IMR-90 (cell line): ENCODE results near the gene DNTT. TPM values are rescaled to one million over a fixed set of nuclear protein-coding genes. Genes with fewer than 3 reads are reported as not detected.

ENCODE experiments used
- ATAC-seq: fragments of 200-7000 bp; cut with Tn5 transposase; 2 replicates; pipeline ENCODE4 v1.9.1; 2020; ENCODE audit warnings: low read depth, mild to moderate bottlenecking, moderate library complexity
- BruUV-seq: library from RNA; stranded (reverse); fragments of 400-500 nt; replicated peaks from 2 replicates; lab custom pipeline; 2021; lab: Mats Ljungman, UMichigan
- CTCF ChIA-PET: fragments of 300-600 bp; formaldehyde crosslinking; extraction: SDS; loops from one replicate; lab custom pipeline; 2021; ENCODE audit warnings: antibody characterized with exemption; lab: Yijun Ruan, JAX
- POLR2A ChIA-PET: fragments of 300-600 bp; sonication (Branson Sonifier 250); formaldehyde crosslinking; loops from one replicate; lab custom pipeline; 2022; ENCODE audit warnings: antibody characterized with exemption; ENCODE audit not compliant: unreplicated experiment; lab: Charles Lee
- DNase-seq: peaks from one replicate; pipeline ENCODE4 v3.0.0; 2013
- H2AFZ ChIP-seq: replicated peaks from 2 replicates; pipeline ENCODE3; 2013; ENCODE audit warnings: low read length, mild to moderate bottlenecking; ENCODE audit not compliant: poor library complexity
- H2AK5ac ChIP-seq: 2 replicates; pipeline ENCODE4 v1.6.1; 2013; ENCODE audit warnings: low read depth, low read length, inconsistent platforms
- H2AK9ac ChIP-seq: replicated peaks from 2 replicates; pipeline ENCODE3; 2013; ENCODE audit warnings: mild to moderate bottlenecking, low read depth, low read length, moderate library complexity; ENCODE audit not compliant: poor library complexity
- H2BK120ac ChIP-seq: 2 replicates; pipeline ENCODE4 v1.6.1; 2013; ENCODE audit warnings: low read depth, low read length, inconsistent platforms
- H2BK15ac ChIP-seq: 3 replicates; pipeline ENCODE4 v1.6.1; 2013; ENCODE audit warnings: low read depth, low read length, inconsistent platforms
- H2BK20ac ChIP-seq: 2 replicates; pipeline ENCODE4 v1.6.1; 2013; ENCODE audit warnings: low read depth, mild to moderate bottlenecking, inconsistent platforms, low read length, moderate library complexity
- H2BK5ac ChIP-seq: 2 replicates; pipeline ENCODE4 v1.6.1; 2013; ENCODE audit warnings: mild to moderate bottlenecking, low read depth, low read length, inconsistent platforms; ENCODE audit not compliant: poor library complexity, severe bottlenecking
- H3K14ac ChIP-seq: replicated peaks from 2 replicates; pipeline ENCODE4 v1.6.1; 2013; ENCODE audit warnings: low read depth, low read length, inconsistent platforms
- H3K18ac ChIP-seq: 2 replicates; pipeline ENCODE4 v1.6.1; 2013; ENCODE audit warnings: low read depth, low read length, control low read depth
- H3K23ac ChIP-seq: 2 replicates; pipeline ENCODE4 v1.6.1; 2013; ENCODE audit warnings: low read depth, low read length, inconsistent platforms
- H3K27ac ChIP-seq: 2 replicates; pipeline ENCODE4 v1.5.1; 2013; ENCODE audit warnings: mild to moderate bottlenecking, control low read depth, low read length; ENCODE audit not compliant: insufficient read depth
- H3K27me3 ChIP-seq: 2 replicates; pipeline ENCODE4 v1.6.1; 2013; ENCODE audit warnings: low read length; ENCODE audit not compliant: control insufficient read depth, insufficient read depth
- H3K36me3 ChIP-seq: 2 replicates; pipeline ENCODE4 v1.6.1; 2013; ENCODE audit warnings: low read length, mixed read lengths; ENCODE audit not compliant: control insufficient read depth, insufficient read depth
- H3K4ac ChIP-seq: 2 replicates; pipeline ENCODE4 v1.6.1; 2013; ENCODE audit warnings: low read depth, low read length, inconsistent platforms
- H3K4me1 ChIP-seq: 2 replicates; pipeline ENCODE4 v1.6.1; 2013; ENCODE audit warnings: low read length, mixed read lengths; ENCODE audit not compliant: control insufficient read depth, insufficient read depth
- H3K4me2 ChIP-seq: 2 replicates; pipeline ENCODE4 v1.6.1; 2013; ENCODE audit warnings: low read depth, mild to moderate bottlenecking, control low read depth, low read length, moderate library complexity
- H3K4me3 ChIP-seq: 2 replicates; pipeline ENCODE4 v1.5.1; 2013; ENCODE audit warnings: low read depth, mild to moderate bottlenecking, control low read depth, low read length, moderate library complexity; ENCODE audit not compliant: insufficient read depth
- H3K56ac ChIP-seq: 2 replicates; pipeline ENCODE4 v1.6.1; 2013; ENCODE audit warnings: low read length, inconsistent platforms; ENCODE audit not compliant: insufficient read depth; ENCODE audit errors: extremely low read depth
- H3K79me1 ChIP-seq, 2 experiments: 2 replicates each; pipeline ENCODE4 v1.6.1; 2013; ENCODE audit warnings: low read length in 2 of 2, inconsistent platforms in 1 of 2, low read depth in 1 of 2
- H3K9ac ChIP-seq: 2 replicates; pipeline ENCODE4 v1.6.1; 2013; ENCODE audit warnings: low read depth, low read length, control low read depth
- H3K9me1 ChIP-seq: 2 replicates; pipeline ENCODE4 v1.6.1; 2013; ENCODE audit warnings: low read length, inconsistent platforms; ENCODE audit not compliant: insufficient read depth
- H3K9me3 ChIP-seq: 2 replicates; pipeline ENCODE4 v1.6.1; 2013; ENCODE audit warnings: low read length; ENCODE audit not compliant: control insufficient read depth, insufficient read depth
- H4K20me1 ChIP-seq: 2 replicates; pipeline ENCODE4 v1.6.1; 2013; ENCODE audit warnings: low read length, inconsistent platforms; ENCODE audit not compliant: insufficient read depth
- H4K5ac ChIP-seq: 2 replicates; pipeline ENCODE4 v1.6.1; 2013; ENCODE audit warnings: mild to moderate bottlenecking, low read depth, low read length, control low read depth
- H4K8ac ChIP-seq, 2 experiments: 2 replicates each; pipeline ENCODE4 v1.6.1; 2013; ENCODE audit warnings: low read depth in 2 of 2, low read length in 2 of 2, control low read depth in 1 of 2, inconsistent platforms in 1 of 2
- H4K91ac ChIP-seq: 2 replicates; pipeline ENCODE4 v1.6.1; 2013; ENCODE audit warnings: low read depth, low read length, inconsistent platforms; ENCODE audit not compliant: insufficient read depth
- BHLHE40 ChIP-seq: fragments of 150-350 bp; IDR thresholded peaks from 2 replicates; pipeline ENCODE4 v1.6.1; 2016; ENCODE audit warnings: mild to moderate bottlenecking, low read depth, low read length
- CHD1 ChIP-seq: IDR thresholded peaks from 2 replicates; pipeline ENCODE4 v1.6.1; 2012; ENCODE audit warnings: low read depth, low read length, improper control_type of control experiment
- CTCF ChIP-seq: conservative IDR thresholded peaks from 2 replicates; pipeline ENCODE4 v1.5.1; 2012; ENCODE audit warnings: mild to moderate bottlenecking, low read depth, low read length, improper control_type of control experiment
- MAZ ChIP-seq: IDR thresholded peaks from 2 replicates; pipeline ENCODE4 v1.6.1; 2012; ENCODE audit warnings: low read depth, mild to moderate bottlenecking, low read length, improper control_type of control experiment, moderate library complexity, borderline replicate concordance
- MXI1 ChIP-seq: IDR thresholded peaks from 2 replicates; pipeline ENCODE4 v1.6.1; 2012; ENCODE audit warnings: low read depth, mild to moderate bottlenecking, low read length, moderate library complexity, borderline replicate concordance
- NFE2L2 ChIP-seq: fragments of 150-350 bp; IDR thresholded peaks from 2 replicates; pipeline ENCODE4 v1.6.1; 2016; ENCODE audit warnings: low read depth, mild to moderate bottlenecking, low read length
- POLR2A ChIP-seq: IDR thresholded peaks from 2 replicates; pipeline ENCODE4 v1.6.1; 2012; ENCODE audit warnings: mild to moderate bottlenecking, low read depth, low read length
- RAD21 ChIP-seq: IDR thresholded peaks from 2 replicates; pipeline ENCODE4 v1.6.1; 2012; ENCODE audit warnings: low read length, improper control_type of control experiment
- RCOR1 ChIP-seq: IDR thresholded peaks from 2 replicates; pipeline ENCODE4 v1.6.1; 2012; ENCODE audit warnings: mild to moderate bottlenecking, low read length, improper control_type of control experiment; ENCODE audit not compliant: insufficient replicate concordance
- RFX5 ChIP-seq: IDR thresholded peaks from 2 replicates; pipeline ENCODE4 v1.8.0; 2012; ENCODE audit warnings: low read depth, mild to moderate bottlenecking, low read length, moderate library complexity
- SMC3 ChIP-seq: fragments of 150-350 bp; IDR thresholded peaks from 2 replicates; pipeline ENCODE4 v1.6.1; 2016; ENCODE audit warnings: low read depth, mild to moderate bottlenecking, antibody characterized with exemption, low read length, moderate library complexity
- WGBS, 2 experiments: methylation state at CpG; one replicate each; pipeline versions ENCODE4 v1.1.5 to v1.1.7; 2013; ENCODE audit warnings: missing lambda C conversion rate in 2 of 2; ENCODE audit not compliant: insufficient read length in 1 of 2; ENCODE audit errors: extremely low coverage in 2 of 2; 5-methylcytosine and 5-hydroxymethylcytosine counted together
- dilution Hi-C: fragments of 300-500 bp; cut with HindIII; formaldehyde crosslinking; loops from one replicate; pipeline ENCODE4 v1.14.3; 2018; ENCODE audit warnings: low sequenced_read_pairs; ENCODE audit not compliant: unreplicated experiment
- in situ Hi-C: fragments of 300-500 bp; cut with MboI; formaldehyde crosslinking; loops from 3 replicates; pipeline ENCODE4 v1.14.3; 2019; ENCODE audit warnings: low sequenced_read_pairs, inconsistent platforms, mixed read lengths
- intact Hi-C: fragments of 100-400 bp; cut with micrococcal nuclease; formaldehyde crosslinking; loops from 2 replicates; pipeline ENCODE4 v1.10.0; 2022
- polyA plus RNA-seq, 3 experiments: library from polyadenylated mRNA; depleted of rRNA; stranded (reverse); fragments of >200 nt; gene quantifications; 2 replicates each; pipeline ENCODE4 v1.2.3, GENCODE V29; 2012; ENCODE audit warnings: low replicate concordance in 1 of 3
- total RNA-seq: library from RNA; depleted of rRNA; stranded (reverse); fragments of >200 nt; gene quantifications from 2 replicates; pipeline ENCODE4 v1.2.3, GENCODE V29; 2012
- TF ChIP-seq, protein P1 (sequence below): fragments of 150-350 bp; IDR thresholded peaks from 2 replicates; pipeline ENCODE4 v1.6.1; 2017; ENCODE audit warnings: mild to moderate bottlenecking, antibody characterized with exemption, low read length, low read depth

Gene DNTT
- total and polyA plus RNA-seq, 2 of the 4 experiments (the other 2 are of a cell fraction) = not detected

DNA sequence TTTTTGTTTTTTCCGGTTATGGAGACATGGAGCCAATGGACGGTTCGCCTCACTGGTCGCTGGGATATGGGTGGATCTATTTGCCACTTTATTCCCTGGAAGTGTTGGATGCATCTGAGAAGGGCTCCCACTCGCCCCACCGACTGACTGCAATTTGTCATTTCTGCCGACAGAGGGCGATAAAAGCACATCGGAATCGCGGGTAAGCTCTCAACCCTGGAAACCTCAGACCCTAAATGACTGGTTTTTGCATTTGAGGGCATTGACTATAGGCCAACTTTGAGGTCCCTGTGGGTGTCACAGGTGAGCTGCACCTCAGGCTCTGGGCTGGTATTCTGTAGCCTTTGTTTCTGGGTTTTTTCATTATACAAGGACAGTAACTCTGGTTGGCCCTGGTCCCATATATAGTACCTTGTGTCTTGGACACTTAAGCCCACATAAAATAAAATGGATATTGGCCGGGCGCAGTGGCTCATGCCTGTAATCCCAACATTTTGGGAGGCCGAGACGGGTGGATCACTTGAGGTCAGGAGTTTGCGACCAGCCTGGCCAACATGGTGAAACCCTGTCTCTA lies 66.4 kb downstream of the DNTT start:
- WGBS, 2 experiments = 53% methylated on average over 3 of the region's 16 CpGs; no CpG with 5 or more reads in 1 of the 2 experiments
- Histone ChIP-seq H3K36me3 (no peaks in the 10 kb centered on the region), H4K91ac (no peak overlapping the region), H2AK5ac (no peak overlapping the region), H2BK120ac (no peak overlapping the region), H4K8ac (no peak overlapping the region), H3K27me3 (peaks cover 12% of the 10 kb centered on the region; the same call in 1 of the 2 replicates), H3K4me1 (peaks cover 2% of the 10 kb centered on the region), H3K4ac (no peak overlapping the region), H3K14ac (no peak overlapping the region), H3K79me1 (no peaks in the 10 kb centered on the region), H3K9me3 (no peaks in the 10 kb centered on the region), H2BK15ac (no peak overlapping the region), H3K27ac (no peak overlapping the region), H4K5ac (no peak overlapping the region), H2AFZ (no peak overlapping the region), H3K56ac (no peak overlapping the region), H2BK5ac (no peak overlapping the region), H3K4me2 (no peak overlapping the region), H3K18ac (no peak overlapping the region), H3K9ac (no peak overlapping the region), H3K4me3 (no peak overlapping the region), H2BK20ac (no peak overlapping the region), H4K20me1 (no peaks in the 10 kb centered on the region), H3K23ac (no peak overlapping the region), H2AK9ac (no peak overlapping the region), H3K9me1 (peaks cover 3% of the 10 kb centered on the region; the same call in 1 of the 2 replicates)
- peak; percentile 17 for DNase-seq
- POLR2A ChIA-PET = no interaction called here
- TF ChIP-seq RAD21 = peak; percentile 38
- no peak for TF ChIP-seq BHLHE40
- TF ChIP-seq POLR2A = no peak
- no peak for TF ChIP-seq CHD1
- no peak for TF ChIP-seq SMC3
- no peak for TF ChIP-seq NFE2L2
- TF ChIP-seq MAZ = no peak
- TF ChIP-seq MXI1 = no peak
- TF ChIP-seq RFX5 = no peak
- peak; percentile 64 for TF ChIP-seq CTCF
- TF ChIP-seq, protein P1, sequence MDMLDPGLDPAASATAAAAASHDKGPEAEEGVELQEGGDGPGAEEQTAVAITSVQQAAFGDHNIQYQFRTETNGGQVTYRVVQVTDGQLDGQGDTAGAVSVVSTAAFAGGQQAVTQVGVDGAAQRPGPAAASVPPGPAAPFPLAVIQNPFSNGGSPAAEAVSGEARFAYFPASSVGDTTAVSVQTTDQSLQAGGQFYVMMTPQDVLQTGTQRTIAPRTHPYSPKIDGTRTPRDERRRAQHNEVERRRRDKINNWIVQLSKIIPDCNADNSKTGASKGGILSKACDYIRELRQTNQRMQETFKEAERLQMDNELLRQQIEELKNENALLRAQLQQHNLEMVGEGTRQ = no peak
- no peak for TF ChIP-seq RCOR1
- dilution Hi-C loops = no loop called here
- CTCF ChIA-PET = no interaction called here
- 0 out of 2 replicates have a peak, but pooled peaks have one; percentile 22 for ATAC-seq
- BruUV-seq = no TSS peak
- intact Hi-C loops = loop anchor here (10.0 kb wide), 1 partner anchor 664 kb away; no protein-coding TSS in a partner anchor
- in situ Hi-C loops = no loop called here
